Uterus (tissue), 2 donors: ENCODE measurements around the gene GFAP.

Experiments
- POLR2A ChIP-seq, 2 donors: fragments of 450-650 bp; IDR thresholded peaks; one replicate each; pipeline ENCODE4 v1.6.1; 2016; ENCODE audit warnings: antibody characterized with exemption in 2 of 2, mild to moderate bottlenecking in 1 of 2, moderate library complexity in 1 of 2
- TF ChIP-seq, protein P1 (sequence below), 4 experiments: fragments of 200-600 bp in 2 of 4; fragments of 450-650 bp in 2 of 4; sonication (generic) in 2 of 4; IDR thresholded peaks; one replicate each; pipeline ENCODE4 v1.5.1; 2016 to 2019; ENCODE audit warnings: antibody characterized with exemption in 4 of 4, mild to moderate bottlenecking in 2 of 4, moderate library complexity in 1 of 4

DNA sequence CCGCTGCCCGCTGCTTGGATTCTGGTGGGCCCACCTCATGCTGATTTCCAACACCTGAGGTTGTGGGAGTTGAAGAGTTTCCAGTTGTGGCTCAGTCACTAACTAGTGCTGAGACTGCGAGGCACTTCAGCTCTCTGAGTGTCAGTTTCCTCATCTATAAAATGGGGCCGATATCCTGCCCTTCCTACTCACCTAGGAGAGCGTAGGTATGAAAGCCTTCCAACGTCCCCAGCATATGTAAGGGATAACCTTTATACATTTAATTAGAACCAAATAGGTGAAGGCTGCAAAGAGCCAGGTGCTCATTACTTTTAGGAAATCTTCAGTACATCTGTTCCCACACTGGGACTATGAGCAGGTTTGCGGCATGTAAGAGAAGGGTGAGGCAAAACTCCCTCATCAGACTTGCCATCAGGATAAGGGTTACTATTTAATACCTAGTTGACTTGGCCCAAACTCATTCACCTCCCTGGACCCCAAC lies 33.1 kb upstream of the GFAP start:
- TF ChIP-seq, protein P1, sequence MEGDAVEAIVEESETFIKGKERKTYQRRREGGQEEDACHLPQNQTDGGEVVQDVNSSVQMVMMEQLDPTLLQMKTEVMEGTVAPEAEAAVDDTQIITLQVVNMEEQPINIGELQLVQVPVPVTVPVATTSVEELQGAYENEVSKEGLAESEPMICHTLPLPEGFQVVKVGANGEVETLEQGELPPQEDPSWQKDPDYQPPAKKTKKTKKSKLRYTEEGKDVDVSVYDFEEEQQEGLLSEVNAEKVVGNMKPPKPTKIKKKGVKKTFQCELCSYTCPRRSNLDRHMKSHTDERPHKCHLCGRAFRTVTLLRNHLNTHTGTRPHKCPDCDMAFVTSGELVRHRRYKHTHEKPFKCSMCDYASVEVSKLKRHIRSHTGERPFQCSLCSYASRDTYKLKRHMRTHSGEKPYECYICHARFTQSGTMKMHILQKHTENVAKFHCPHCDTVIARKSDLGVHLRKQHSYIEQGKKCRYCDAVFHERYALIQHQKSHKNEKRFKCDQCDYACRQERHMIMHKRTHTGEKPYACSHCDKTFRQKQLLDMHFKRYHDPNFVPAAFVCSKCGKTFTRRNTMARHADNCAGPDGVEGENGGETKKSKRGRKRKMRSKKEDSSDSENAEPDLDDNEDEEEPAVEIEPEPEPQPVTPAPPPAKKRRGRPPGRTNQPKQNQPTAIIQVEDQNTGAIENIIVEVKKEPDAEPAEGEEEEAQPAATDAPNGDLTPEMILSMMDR (IDR thresholded peaks at IDR 0.05), result no peak
- no peak for TF ChIP-seq POLR2A (IDR thresholded peaks at IDR 0.05)
